IMR-90 (cell line): ENCODE results near the gene OBP2B. TPM values are rescaled to one million over a fixed set of nuclear protein-coding genes. Genes with fewer than 3 reads are reported as not detected.

Experiments
- ATAC-seq: fragments of 200-7000 bp; cut with Tn5 transposase; 2 replicates; pipeline ENCODE4 v1.9.1; 2020; ENCODE audit warnings: low read depth, mild to moderate bottlenecking, moderate library complexity
- BruUV-seq: library from RNA; stranded (reverse); fragments of 400-500 nt; replicated peaks from 2 replicates; lab custom pipeline; 2021; lab: Mats Ljungman, UMichigan
- CTCF ChIA-PET: fragments of 300-600 bp; formaldehyde crosslinking; extraction: SDS; loops from one replicate; lab custom pipeline; 2021; ENCODE audit warnings: antibody characterized with exemption; lab: Yijun Ruan, JAX
- POLR2A ChIA-PET: fragments of 300-600 bp; sonication (Branson Sonifier 250); formaldehyde crosslinking; loops from one replicate; lab custom pipeline; 2022; ENCODE audit warnings: antibody characterized with exemption; ENCODE audit not compliant: unreplicated experiment; lab: Charles Lee
- DNase-seq: peaks from one replicate; pipeline ENCODE4 v3.0.0; 2013
- H2AFZ ChIP-seq: replicated peaks from 2 replicates; pipeline ENCODE3; 2013; ENCODE audit warnings: low read length, mild to moderate bottlenecking; ENCODE audit not compliant: poor library complexity
- H2AK5ac ChIP-seq: 2 replicates; pipeline ENCODE4 v1.6.1; 2013; ENCODE audit warnings: low read depth, low read length, inconsistent platforms
- H2AK9ac ChIP-seq: replicated peaks from 2 replicates; pipeline ENCODE3; 2013; ENCODE audit warnings: mild to moderate bottlenecking, low read depth, low read length, moderate library complexity; ENCODE audit not compliant: poor library complexity
- H2BK120ac ChIP-seq: 2 replicates; pipeline ENCODE4 v1.6.1; 2013; ENCODE audit warnings: low read depth, low read length, inconsistent platforms
- H2BK15ac ChIP-seq: 3 replicates; pipeline ENCODE4 v1.6.1; 2013; ENCODE audit warnings: low read depth, low read length, inconsistent platforms
- H2BK20ac ChIP-seq: 2 replicates; pipeline ENCODE4 v1.6.1; 2013; ENCODE audit warnings: low read depth, mild to moderate bottlenecking, inconsistent platforms, low read length, moderate library complexity
- H2BK5ac ChIP-seq: 2 replicates; pipeline ENCODE4 v1.6.1; 2013; ENCODE audit warnings: mild to moderate bottlenecking, low read depth, low read length, inconsistent platforms; ENCODE audit not compliant: poor library complexity, severe bottlenecking
- H3K14ac ChIP-seq: replicated peaks from 2 replicates; pipeline ENCODE4 v1.6.1; 2013; ENCODE audit warnings: low read depth, low read length, inconsistent platforms
- H3K18ac ChIP-seq: 2 replicates; pipeline ENCODE4 v1.6.1; 2013; ENCODE audit warnings: low read depth, low read length, control low read depth
- H3K23ac ChIP-seq: 2 replicates; pipeline ENCODE4 v1.6.1; 2013; ENCODE audit warnings: low read depth, low read length, inconsistent platforms
- H3K27ac ChIP-seq: 2 replicates; pipeline ENCODE4 v1.5.1; 2013; ENCODE audit warnings: mild to moderate bottlenecking, control low read depth, low read length; ENCODE audit not compliant: insufficient read depth
- H3K27me3 ChIP-seq: 2 replicates; pipeline ENCODE4 v1.6.1; 2013; ENCODE audit warnings: low read length; ENCODE audit not compliant: control insufficient read depth, insufficient read depth
- H3K36me3 ChIP-seq: 2 replicates; pipeline ENCODE4 v1.6.1; 2013; ENCODE audit warnings: low read length, mixed read lengths; ENCODE audit not compliant: control insufficient read depth, insufficient read depth
- H3K4ac ChIP-seq: 2 replicates; pipeline ENCODE4 v1.6.1; 2013; ENCODE audit warnings: low read depth, low read length, inconsistent platforms
- H3K4me1 ChIP-seq: 2 replicates; pipeline ENCODE4 v1.6.1; 2013; ENCODE audit warnings: low read length, mixed read lengths; ENCODE audit not compliant: control insufficient read depth, insufficient read depth
- H3K4me2 ChIP-seq: 2 replicates; pipeline ENCODE4 v1.6.1; 2013; ENCODE audit warnings: low read depth, mild to moderate bottlenecking, control low read depth, low read length, moderate library complexity
- H3K4me3 ChIP-seq: 2 replicates; pipeline ENCODE4 v1.5.1; 2013; ENCODE audit warnings: low read depth, mild to moderate bottlenecking, control low read depth, low read length, moderate library complexity; ENCODE audit not compliant: insufficient read depth
- H3K56ac ChIP-seq: 2 replicates; pipeline ENCODE4 v1.6.1; 2013; ENCODE audit warnings: low read length, inconsistent platforms; ENCODE audit not compliant: insufficient read depth; ENCODE audit errors: extremely low read depth
- H3K79me1 ChIP-seq, 2 experiments: 2 replicates each; pipeline ENCODE4 v1.6.1; 2013; ENCODE audit warnings: low read length in 2 of 2, inconsistent platforms in 1 of 2, low read depth in 1 of 2
- H3K9ac ChIP-seq: 2 replicates; pipeline ENCODE4 v1.6.1; 2013; ENCODE audit warnings: low read depth, low read length, control low read depth
- H3K9me1 ChIP-seq: 2 replicates; pipeline ENCODE4 v1.6.1; 2013; ENCODE audit warnings: low read length, inconsistent platforms; ENCODE audit not compliant: insufficient read depth
- H3K9me3 ChIP-seq: 2 replicates; pipeline ENCODE4 v1.6.1; 2013; ENCODE audit warnings: low read length; ENCODE audit not compliant: control insufficient read depth, insufficient read depth
- H4K20me1 ChIP-seq: 2 replicates; pipeline ENCODE4 v1.6.1; 2013; ENCODE audit warnings: low read length, inconsistent platforms; ENCODE audit not compliant: insufficient read depth
- H4K5ac ChIP-seq: 2 replicates; pipeline ENCODE4 v1.6.1; 2013; ENCODE audit warnings: mild to moderate bottlenecking, low read depth, low read length, control low read depth
- H4K8ac ChIP-seq, 2 experiments: 2 replicates each; pipeline ENCODE4 v1.6.1; 2013; ENCODE audit warnings: low read depth in 2 of 2, low read length in 2 of 2, control low read depth in 1 of 2, inconsistent platforms in 1 of 2
- H4K91ac ChIP-seq: 2 replicates; pipeline ENCODE4 v1.6.1; 2013; ENCODE audit warnings: low read depth, low read length, inconsistent platforms; ENCODE audit not compliant: insufficient read depth
- BHLHE40 ChIP-seq: fragments of 150-350 bp; IDR thresholded peaks from 2 replicates; pipeline ENCODE4 v1.6.1; 2016; ENCODE audit warnings: mild to moderate bottlenecking, low read depth, low read length
- CEBPB ChIP-seq: IDR thresholded peaks from 2 replicates; pipeline ENCODE4 v1.6.1; 2012; ENCODE audit warnings: low read depth, low read length, improper control_type of control experiment
- CHD1 ChIP-seq: IDR thresholded peaks from 2 replicates; pipeline ENCODE4 v1.6.1; 2012; ENCODE audit warnings: low read depth, low read length, improper control_type of control experiment
- CTCF ChIP-seq: conservative IDR thresholded peaks from 2 replicates; pipeline ENCODE4 v1.5.1; 2012; ENCODE audit warnings: mild to moderate bottlenecking, low read depth, low read length, improper control_type of control experiment
- ELK1 ChIP-seq: fragments of 150-350 bp; IDR thresholded peaks from 2 replicates; pipeline ENCODE4 v1.6.1; 2016; ENCODE audit warnings: low read depth, mild to moderate bottlenecking, low read length, moderate library complexity, borderline replicate concordance
- MAZ ChIP-seq: IDR thresholded peaks from 2 replicates; pipeline ENCODE4 v1.6.1; 2012; ENCODE audit warnings: low read depth, mild to moderate bottlenecking, low read length, improper control_type of control experiment, moderate library complexity, borderline replicate concordance
- POLR2A ChIP-seq: IDR thresholded peaks from 2 replicates; pipeline ENCODE4 v1.6.1; 2012; ENCODE audit warnings: mild to moderate bottlenecking, low read depth, low read length
- RAD21 ChIP-seq: IDR thresholded peaks from 2 replicates; pipeline ENCODE4 v1.6.1; 2012; ENCODE audit warnings: low read length, improper control_type of control experiment
- RCOR1 ChIP-seq: IDR thresholded peaks from 2 replicates; pipeline ENCODE4 v1.6.1; 2012; ENCODE audit warnings: mild to moderate bottlenecking, low read length, improper control_type of control experiment; ENCODE audit not compliant: insufficient replicate concordance
- USF2 ChIP-seq: fragments of 150-350 bp; IDR thresholded peaks from 2 replicates; pipeline ENCODE4 v1.6.1; 2017; ENCODE audit warnings: mild to moderate bottlenecking, antibody characterized with exemption, low read length, low read depth
- WGBS, 2 experiments: methylation state at CpG; one replicate each; pipeline versions ENCODE4 v1.1.5 to v1.1.7; 2013; ENCODE audit warnings: missing lambda C conversion rate in 2 of 2; ENCODE audit not compliant: insufficient read length in 1 of 2; ENCODE audit errors: extremely low coverage in 2 of 2; 5-methylcytosine and 5-hydroxymethylcytosine counted together
- dilution Hi-C: fragments of 300-500 bp; cut with HindIII; formaldehyde crosslinking; loops from one replicate; pipeline ENCODE4 v1.14.3; 2018; ENCODE audit warnings: low sequenced_read_pairs; ENCODE audit not compliant: unreplicated experiment
- in situ Hi-C: fragments of 300-500 bp; cut with MboI; formaldehyde crosslinking; loops from 3 replicates; pipeline ENCODE4 v1.14.3; 2019; ENCODE audit warnings: low sequenced_read_pairs, inconsistent platforms, mixed read lengths
- intact Hi-C: fragments of 100-400 bp; cut with micrococcal nuclease; formaldehyde crosslinking; loops from 2 replicates; pipeline ENCODE4 v1.10.0; 2022
- polyA plus RNA-seq, 3 experiments: library from polyadenylated mRNA; depleted of rRNA; stranded (reverse); fragments of >200 nt; gene quantifications; 2 replicates each; pipeline ENCODE4 v1.2.3, GENCODE V29; 2012; ENCODE audit warnings: low replicate concordance in 1 of 3
- total RNA-seq: library from RNA; depleted of rRNA; stranded (reverse); fragments of >200 nt; gene quantifications from 2 replicates; pipeline ENCODE4 v1.2.3, GENCODE V29; 2012

The OBP2B gene
- total and polyA plus RNA-seq, 2 of the 4 experiments (the other 2 are of a cell fraction), result not detected

- TF ChIP-seq USF2 (no peak), POLR2A (no peak), MAZ (no peak), BHLHE40 (no peak), RCOR1 (no peak), CHD1 (no peak), ELK1 (no peak), CEBPB (no peak), CTCF (no peak), RAD21 (no peak)
- H4K5ac ChIP-seq, result no peak overlapping the region
- H3K56ac ChIP-seq, result no peak overlapping the region
- no peaks in the 10 kb centered on the region for H4K20me1 ChIP-seq
- no peak overlapping the region for H2AFZ ChIP-seq
- no peak overlapping the region for H2BK15ac ChIP-seq
- DNase-seq (no peak), ATAC-seq (no peak)
- no peaks in the 10 kb centered on the region for H3K36me3 ChIP-seq
- no peak overlapping the region for H4K91ac ChIP-seq
- ChIA-PET CTCF (no interaction called here), POLR2A (no interaction called here)
- no peak overlapping the region for H2AK9ac ChIP-seq
- H3K27ac ChIP-seq, result no peak overlapping the region
- H3K18ac ChIP-seq, result no peak overlapping the region
- H2AK5ac ChIP-seq, result no peak overlapping the region
- H3K4me3 ChIP-seq, result no peak overlapping the region
- dilution Hi-C loops (no loop called here), intact Hi-C loops (no loop called here), in situ Hi-C loops (no loop called here)
- H4K8ac ChIP-seq, result no peak overlapping the region
- H2BK5ac ChIP-seq, result no peak overlapping the region
- H3K4ac ChIP-seq, result no peak overlapping the region
- H3K9me1 ChIP-seq, result 0 out of 2 replicates have a peak, but pooled peaks cover 3% of the 10 kb centered on the region
- no peaks in the 10 kb centered on the region for H3K79me1 ChIP-seq
- H2BK20ac ChIP-seq, result no peak overlapping the region
- no peak overlapping the region for H3K4me2 ChIP-seq
- no CpG with 5 or more reads among the region's 2 CpGs for WGBS, 2 experiments
- no peaks in the 10 kb centered on the region for H3K9me3 ChIP-seq
- peaks cover 2% of the 10 kb centered on the region; the same call in 1 of the 2 replicates for H3K27me3 ChIP-seq
- no peak overlapping the region for H3K14ac ChIP-seq
- peaks cover 10% of the 10 kb centered on the region; the same call in 1 of the 2 replicates for H3K4me1 ChIP-seq
- no peak overlapping the region for H3K9ac ChIP-seq
- H2BK120ac ChIP-seq, result no peak overlapping the region
- no peak overlapping the region for H3K23ac ChIP-seq
- no TSS peak for BruUV-seq
These were observed 43.7 kb downstream of the OBP2B start for GRCh38 chr9:133165452-133165730.
